Metanephros (tissue), 2 donors: ENCODE data around the gene ICE2. TPM values are rescaled to one million over a fixed set of nuclear protein-coding genes. Genes with fewer than 3 reads are reported as not detected.

Experiments
- small RNA-seq: library from RNA; depleted of rRNA; stranded (forward); fragments of <200 nt; gene quantifications from one replicate; pipeline ENCODE3, GENCODE V24; 2014; ENCODE audit warnings: low replicate concordance
- total RNA-seq: library from RNA; depleted of rRNA; stranded (reverse); fragments of >200 nt; gene quantifications from one replicate; pipeline ENCODE4 v1.2.3, GENCODE V29; 2014

ICE2 gene
- total RNA-seq = 54.3 TPM

GRCh38 chr15:60478566-60479360, at the start of gene ICE2:
Gene ICE2 (minus strand): TSS chr15:60479142. CDS start chr15:60477977, 1,165 bp downstream.

GRCh38 chr15:60397772-60398445, 81.0 kb downstream of the ICE2 start, which contains the start of gene ANXA2:
Gene ANXA2 (minus strand): TSS chr15:60397986. CDS start chr15:60386075, 11,911 bp downstream.

Small RNA genes lying within 50 kb of the gene (small RNA-seq; reads per million reads assigned to genes)
- not detected for gene AC087385.3

Other genes with a start within 250 kb of the ICE2 start
- gene ANXA2, start 81.2 kb downstream of the ICE2 start, total RNA-seq = 357 TPM